PC-3 (cell line): Measurements from ENCODE around the gene BEST3. TPM values are rescaled to one million over a fixed set of nuclear protein-coding genes. Genes with fewer than 3 reads are reported as not detected.

Experiments used
- ATAC-seq: fragments of 200-7000 bp; cut with Tn5 transposase; 2 replicates; pipeline ENCODE4 v1.9.1; 2020; ENCODE audit warnings: mild to moderate bottlenecking, moderate library complexity
- BruUV-seq: library from RNA; stranded (reverse); fragments of 400-500 nt; replicated peaks from 2 replicates; lab custom pipeline; 2021; lab: Mats Ljungman, UMichigan
- CTCF ChIA-PET: fragments of 300-600 bp; sonication (Branson Sonifier 250); formaldehyde crosslinking; loops from one replicate; lab custom pipeline; 2022; ENCODE audit warnings: antibody characterized with exemption; lab: Charles Lee
- POLR2A ChIA-PET: fragments of 300-600 bp; sonication (Branson Sonifier 250); formaldehyde crosslinking; loops from one replicate; lab custom pipeline; 2022; ENCODE audit warnings: antibody characterized with exemption; ENCODE audit not compliant: unreplicated experiment; lab: Charles Lee
- DNase-seq: peaks from one replicate; pipeline ENCODE4 v3.0.0-alpha.2; 2015
- H2AFZ ChIP-seq: fragments of 300-600 bp; sonication (generic); 2 replicates; pipeline ENCODE4 v1.6.0; 2016; ENCODE audit warnings: antibody characterized with exemption, low read length
- H3F3A ChIP-seq: fragments of 300-600 bp; sonication (generic); one replicate; pipeline ENCODE4 v1.6.0; 2017; ENCODE audit warnings: antibody characterized with exemption, low read length, control low read depth, mild to moderate bottlenecking; ENCODE audit not compliant: unreplicated experiment
- H3K27ac ChIP-seq: fragments of 300-600 bp; sonication (generic); 2 replicates; pipeline ENCODE4 v1.5.1; 2016; ENCODE audit warnings: mild to moderate bottlenecking, low read length
- H3K27me3 ChIP-seq: fragments of 300-600 bp; sonication (generic); 2 replicates; pipeline ENCODE4 v1.6.1; 2016; ENCODE audit warnings: low read length, mixed read lengths
- H3K36me3 ChIP-seq: fragments of 300-600 bp; sonication (generic); 2 replicates; pipeline ENCODE4 v1.6.1; 2016; ENCODE audit warnings: low read depth, mixed run types, low read length, mixed read lengths
- H3K4me1 ChIP-seq: fragments of 300-600 bp; sonication (generic); 2 replicates; pipeline ENCODE4 v1.5.1; 2016; ENCODE audit warnings: low read length; ENCODE audit not compliant: insufficient read depth
- H3K4me2 ChIP-seq: fragments of 300-600 bp; sonication (generic); 2 replicates; pipeline ENCODE4 v1.6.0; 2016; ENCODE audit warnings: low read length
- H3K4me3 ChIP-seq: fragments of 300-600 bp; sonication (generic); 2 replicates; pipeline ENCODE4 v1.5.1; 2016; ENCODE audit warnings: mild to moderate bottlenecking, low read length, mixed read lengths
- H3K79me2 ChIP-seq: fragments of 300-600 bp; sonication (generic); 2 replicates; pipeline ENCODE4 v1.6.1; 2017; ENCODE audit warnings: low read length, mixed read lengths
- H3K9ac ChIP-seq: fragments of 300-600 bp; sonication (generic); 2 replicates; pipeline ENCODE4 v1.6.0; 2016; ENCODE audit warnings: mild to moderate bottlenecking, low read length
- H3K9me2 ChIP-seq: fragments of 300-600 bp; sonication (generic); replicated peaks from 2 replicates; pipeline ENCODE4 v1.6.1; 2016; ENCODE audit warnings: mixed run types, low read length, mixed read lengths
- H3K9me3 ChIP-seq: fragments of 300-600 bp; sonication (generic); 2 replicates; pipeline ENCODE4 v1.6.1; 2016; ENCODE audit warnings: low read length, mixed read lengths
- H4K20me1 ChIP-seq: fragments of 300-600 bp; sonication (generic); 2 replicates; pipeline ENCODE4 v1.6.1; 2016; ENCODE audit warnings: low read length, mixed read lengths
- EZH2 ChIP-seq: fragments of 300-600 bp; sonication (generic); IDR thresholded peaks from one replicate; pipeline ENCODE4 v1.6.1; 2017; ENCODE audit warnings: antibody characterized with exemption, mild to moderate bottlenecking, low read length; ENCODE audit not compliant: unreplicated experiment
- EZH2phosphoT487 ChIP-seq: fragments of 300-600 bp; sonication (generic); IDR thresholded peaks from 2 replicates; pipeline ENCODE4 v1.6.1; 2018; ENCODE audit warnings: mild to moderate bottlenecking, antibody characterized with exemption, low read length, borderline replicate concordance
- intact Hi-C: fragments of 100-400 bp; cut with micrococcal nuclease; formaldehyde crosslinking; loops from 2 replicates; pipeline ENCODE4 v1.9.0; 2023
- total RNA-seq: library from RNA; depleted of rRNA; stranded (reverse); fragments of >200 nt; gene quantifications from 2 replicates; pipeline ENCODE4 v1.2.3, GENCODE V29; 2014
- TF ChIP-seq, protein P1 (sequence below): fragments of 300-600 bp; sonication (generic); conservative IDR thresholded peaks from 2 replicates; pipeline ENCODE4 v1.5.1; 2017; ENCODE audit warnings: antibody characterized with exemption, low read depth, mild to moderate bottlenecking, low read length

The BEST3 gene
- total RNA-seq, 1 experiment from 2014 or later, result 0.55 TPM

DNA sequence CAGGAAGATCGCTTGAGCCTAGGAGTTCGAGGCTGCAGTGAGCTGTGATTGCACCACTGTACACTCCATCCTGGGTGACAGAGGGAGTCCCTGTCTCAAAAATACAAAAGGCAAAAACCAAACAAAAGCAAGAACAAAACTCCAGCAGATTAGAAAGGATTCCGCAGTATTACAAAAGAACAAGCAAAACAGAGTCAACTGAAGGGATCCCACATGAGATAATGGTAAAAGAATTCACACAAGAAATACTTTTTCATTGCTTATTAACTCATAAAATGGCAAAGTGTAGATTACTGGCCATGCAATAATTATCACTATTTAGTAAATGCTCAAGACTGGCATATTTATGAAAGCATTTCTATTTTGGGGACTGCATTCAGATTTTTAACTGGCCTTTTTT, 35.4 kb downstream of the BEST3 start:
- POLR2A ChIA-PET, result no interaction called here
- DNase-seq, result no peak

DNA sequence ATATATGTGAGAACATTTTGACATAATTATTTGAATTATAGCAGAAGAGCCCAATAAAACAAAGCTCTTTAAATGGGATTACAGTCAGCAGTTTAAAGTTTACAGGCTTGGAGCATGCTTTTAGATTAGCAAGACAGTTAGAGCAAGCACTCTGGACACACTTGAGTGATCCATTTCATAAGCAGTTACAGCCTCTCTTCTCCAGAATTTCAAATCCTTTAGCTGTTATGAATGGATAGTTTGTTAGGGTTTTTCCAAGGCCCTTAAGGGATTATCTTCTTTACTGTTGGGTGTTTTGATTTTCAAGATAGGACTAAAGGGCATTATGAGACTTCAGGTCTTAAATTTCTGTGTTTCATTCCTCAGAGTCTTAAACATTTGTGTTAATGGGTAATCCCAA, 36.3 kb downstream of the BEST3 start:
- no peak for ATAC-seq
- CTCF ChIA-PET, result no interaction called here
- intact Hi-C loops, result no loop called here

More for the DNA sequence above, 35.4 kb downstream of the BEST3 start:
- Histone ChIP-seq H3K9me3 (no peaks in the 10 kb centered on the region), H3K9ac (no peak overlapping the region), H4K20me1 (no peaks in the 10 kb centered on the region), H3K4me1 (no peaks in the 10 kb centered on the region), H3K27ac (no peak overlapping the region), H3K9me2 (no peaks in the 10 kb centered on the region), H2AFZ (no peak overlapping the region), H3F3A (no peaks in the 10 kb centered on the region), H3K4me3 (no peak overlapping the region), H3K27me3 (no peaks in the 10 kb centered on the region), H3K36me3 (no peaks in the 10 kb centered on the region), H3K79me2 (no peaks in the 10 kb centered on the region), H3K4me2 (no peak overlapping the region)
- no peak for ATAC-seq
- BruUV-seq, result no TSS peak
- intact Hi-C loops, result no loop called here
- CTCF ChIA-PET, result interaction anchor here (1.1 kb wide), 1 partner anchor 76 kb away, joined by 5 read pairs; no protein-coding TSS in a partner anchor
- TF ChIP-seq, protein P1, sequence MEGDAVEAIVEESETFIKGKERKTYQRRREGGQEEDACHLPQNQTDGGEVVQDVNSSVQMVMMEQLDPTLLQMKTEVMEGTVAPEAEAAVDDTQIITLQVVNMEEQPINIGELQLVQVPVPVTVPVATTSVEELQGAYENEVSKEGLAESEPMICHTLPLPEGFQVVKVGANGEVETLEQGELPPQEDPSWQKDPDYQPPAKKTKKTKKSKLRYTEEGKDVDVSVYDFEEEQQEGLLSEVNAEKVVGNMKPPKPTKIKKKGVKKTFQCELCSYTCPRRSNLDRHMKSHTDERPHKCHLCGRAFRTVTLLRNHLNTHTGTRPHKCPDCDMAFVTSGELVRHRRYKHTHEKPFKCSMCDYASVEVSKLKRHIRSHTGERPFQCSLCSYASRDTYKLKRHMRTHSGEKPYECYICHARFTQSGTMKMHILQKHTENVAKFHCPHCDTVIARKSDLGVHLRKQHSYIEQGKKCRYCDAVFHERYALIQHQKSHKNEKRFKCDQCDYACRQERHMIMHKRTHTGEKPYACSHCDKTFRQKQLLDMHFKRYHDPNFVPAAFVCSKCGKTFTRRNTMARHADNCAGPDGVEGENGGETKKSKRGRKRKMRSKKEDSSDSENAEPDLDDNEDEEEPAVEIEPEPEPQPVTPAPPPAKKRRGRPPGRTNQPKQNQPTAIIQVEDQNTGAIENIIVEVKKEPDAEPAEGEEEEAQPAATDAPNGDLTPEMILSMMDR, result no peak
- TF ChIP-seq EZH2 (no peak), EZH2phosphoT487 (no peak)

DNA sequence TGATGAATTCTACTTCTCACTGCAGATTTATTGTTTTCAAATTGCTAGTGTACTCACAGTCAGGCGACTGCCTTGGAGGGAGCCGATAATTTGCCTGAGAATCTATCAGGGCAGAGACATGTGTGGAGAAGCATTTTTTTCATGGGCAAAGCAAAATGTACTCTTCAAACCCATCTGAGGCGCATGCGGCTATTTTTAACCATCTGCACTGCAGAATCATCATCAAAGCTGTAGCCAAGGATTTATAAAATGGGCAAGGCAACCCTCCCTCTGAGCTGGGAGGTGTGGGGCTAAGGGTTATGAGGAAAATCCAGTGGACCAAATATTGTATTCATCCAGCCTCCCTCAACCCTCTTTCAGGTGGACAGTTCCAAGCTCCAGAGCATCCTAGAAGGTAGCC, 37.7 kb downstream of the BEST3 start:
- DNase-seq (no peak), ATAC-seq (no peak)
- no peak overlapping the region for H3K4me3 ChIP-seq
- no peaks in the 10 kb centered on the region for H3K79me2 ChIP-seq
- no peaks in the 10 kb centered on the region for H3K9me2 ChIP-seq
- ChIA-PET CTCF (no interaction called here), POLR2A (no interaction called here)
- no peak overlapping the region for H3K9ac ChIP-seq
- no peaks in the 10 kb centered on the region for H3F3A ChIP-seq
- no peaks in the 10 kb centered on the region for H4K20me1 ChIP-seq
- no peaks in the 10 kb centered on the region for H3K4me1 ChIP-seq
- H2AFZ ChIP-seq, result no peak overlapping the region
- no peaks in the 10 kb centered on the region for H3K36me3 ChIP-seq
- no peak overlapping the region for H3K4me2 ChIP-seq
- no TSS peak for BruUV-seq
- no peaks in the 10 kb centered on the region for H3K9me3 ChIP-seq
- H3K27me3 ChIP-seq, result no peaks in the 10 kb centered on the region
- intact Hi-C loops, result no loop called here
- TF ChIP-seq EZH2 (no peak), EZH2phosphoT487 (no peak)
- TF ChIP-seq, protein P1, result no peak
- H3K27ac ChIP-seq, result no peak overlapping the region

More for the DNA sequence above, 36.3 kb downstream of the BEST3 start:
- no peak overlapping the region for H3K4me2 ChIP-seq
- H3K27me3 ChIP-seq, result no peaks in the 10 kb centered on the region
- H3K79me2 ChIP-seq, result no peaks in the 10 kb centered on the region
- no peaks in the 10 kb centered on the region for H3K4me1 ChIP-seq
- POLR2A ChIA-PET, result no interaction called here
- no peaks in the 10 kb centered on the region for H3K36me3 ChIP-seq
- no peaks in the 10 kb centered on the region for H4K20me1 ChIP-seq
- H2AFZ ChIP-seq, result no peak overlapping the region
- TF ChIP-seq EZH2phosphoT487 (no peak), EZH2 (no peak)
- TF ChIP-seq, protein P1, result no peak
- no peaks in the 10 kb centered on the region for H3K9me3 ChIP-seq
- no TSS peak for BruUV-seq
- no peaks in the 10 kb centered on the region for H3F3A ChIP-seq
- H3K9me2 ChIP-seq, result no peaks in the 10 kb centered on the region
- no peak for DNase-seq
- no peak overlapping the region for H3K9ac ChIP-seq
- no peak overlapping the region for H3K27ac ChIP-seq
- H3K4me3 ChIP-seq, result no peak overlapping the region
